DLD1 (cell line): ENCODE measurements around the gene CNRIP1.
"Not testable (repeated sequence)": the region's sequence is repeated elsewhere in the genome, so short reads cannot be mapped to it uniquely, and the experiment has no call there.

Experiments used
- in situ Hi-C: cut with HindIII; loops from 2 replicates; pipeline ENCODE4 v1.10.0; 2017; ENCODE audit warnings: low sequenced_read_pairs

CNRIP1 gene

GRCh38 chr2:68319398-68320117 lies at the start of gene CNRIP1:
Gene CNRIP1, minus strand, starts transcription at chr2:68319949. Its CDS starts 549 bp downstream, at chr2:68319400.
- in situ Hi-C loops: no loop called here

GRCh38 chr2:68369337-68369734 lies 49.6 kb upstream of the CNRIP1 start:
- in situ Hi-C loops: no loop called here

DNA sequence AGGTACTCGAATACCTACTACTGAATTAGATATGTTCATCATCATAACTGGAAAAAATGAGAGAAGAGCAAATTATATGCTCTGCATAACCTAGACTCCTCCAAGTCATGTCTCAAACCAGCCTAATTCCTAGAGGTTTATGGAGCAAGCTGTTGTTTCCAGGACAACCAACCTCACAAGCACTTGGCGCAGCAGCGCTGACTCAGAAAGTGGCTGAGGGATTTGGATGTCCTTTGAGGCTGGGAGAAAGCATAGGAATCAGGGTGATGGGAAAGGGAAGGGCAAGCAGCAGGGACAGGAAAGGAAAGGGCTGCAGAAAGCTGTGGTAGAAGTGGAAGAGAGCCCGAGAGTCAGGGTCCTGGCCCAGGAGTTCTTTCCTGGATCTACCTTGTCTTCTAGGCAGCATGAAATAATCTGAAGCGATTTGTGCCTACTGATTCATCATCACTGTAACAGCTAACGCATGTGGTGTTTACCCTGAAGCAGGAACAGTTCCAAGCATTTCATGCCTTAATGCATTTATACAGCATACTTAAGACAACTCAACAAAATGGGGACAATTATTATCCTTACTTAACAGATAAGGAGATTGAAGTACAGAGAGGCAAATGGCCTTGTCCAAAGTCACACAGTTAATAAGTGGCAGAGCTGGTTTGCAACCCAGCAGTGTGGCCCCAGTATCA lies 49.0 kb upstream of the CNRIP1 start:
- in situ Hi-C loops: no loop called here

GRCh38 chr2:68367953-68368653 lies 48.4 kb upstream of the CNRIP1 start:
- in situ Hi-C loops: no loop called here

DNA sequence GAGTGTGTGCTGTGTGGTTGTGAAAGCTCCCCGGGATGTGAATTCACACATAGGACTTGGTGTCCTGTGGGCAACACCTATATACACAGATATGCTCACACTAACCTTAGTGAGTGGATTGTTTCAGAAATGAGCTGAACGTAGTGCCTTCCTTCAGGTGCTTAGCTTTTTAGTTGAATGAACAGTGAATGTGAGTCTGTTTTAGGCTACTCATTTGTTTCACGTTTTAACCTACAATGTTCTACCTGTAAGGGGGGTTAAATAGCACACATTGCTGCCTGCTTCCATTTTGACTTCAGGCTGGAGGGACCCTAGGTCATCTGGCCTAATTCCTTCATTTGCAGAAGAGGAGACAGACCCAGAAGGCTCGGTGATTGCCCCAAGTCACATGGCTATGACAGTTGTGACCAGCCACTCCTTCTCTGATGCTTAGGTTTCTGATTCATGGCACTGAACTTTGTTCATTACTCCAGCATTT lies 46.4 kb upstream of the CNRIP1 start:
- in situ Hi-C loops: no loop called here

DNA sequence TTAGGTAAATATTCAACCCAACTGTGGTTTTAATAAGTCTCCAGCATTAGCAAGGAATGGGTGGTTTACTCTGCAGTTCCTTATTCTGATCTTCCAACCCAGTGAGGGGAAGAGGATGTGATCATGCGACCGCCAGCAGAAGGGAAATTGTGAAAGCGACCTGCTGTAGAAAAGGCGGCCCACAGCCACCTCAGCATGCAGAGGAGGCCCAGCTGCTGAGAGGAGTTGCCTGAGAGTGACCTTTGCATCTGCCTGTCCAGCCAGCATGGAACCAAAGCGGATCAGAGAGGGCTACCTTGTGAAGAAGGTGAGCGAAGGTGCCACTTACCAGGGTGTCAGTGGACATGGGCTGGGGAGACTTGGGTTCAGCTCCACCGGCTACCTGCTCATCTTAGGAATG lies 45.3 kb upstream of the CNRIP1 start, which contains the start of gene PLEK:
TSS of gene PLEK (plus strand) at position 196 of the 400 bp plus-strand sequence. CDS start at position 266, 70 bp downstream.
- in situ Hi-C loops: no loop called here

DNA sequence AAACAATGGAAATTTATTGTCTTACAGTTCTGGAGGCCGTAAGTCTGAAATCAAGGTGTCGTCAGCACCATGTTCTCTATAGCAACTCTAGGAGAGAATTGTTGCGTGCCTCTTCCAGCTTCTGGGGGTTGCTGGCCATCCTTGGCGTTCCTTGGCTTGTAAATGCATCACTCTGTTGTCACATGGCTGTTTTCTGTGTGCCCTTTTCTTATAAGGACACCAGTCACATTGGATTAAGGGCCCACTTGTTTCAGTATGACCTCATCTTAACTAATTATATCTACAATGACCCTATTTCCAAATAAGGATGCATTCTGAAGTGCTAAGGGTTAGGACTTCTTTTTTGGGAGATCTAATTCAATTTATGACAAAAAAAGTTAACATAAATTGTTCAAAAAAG lies 44.0 kb upstream of the CNRIP1 start:
- in situ Hi-C loops: no loop called here

DNA sequence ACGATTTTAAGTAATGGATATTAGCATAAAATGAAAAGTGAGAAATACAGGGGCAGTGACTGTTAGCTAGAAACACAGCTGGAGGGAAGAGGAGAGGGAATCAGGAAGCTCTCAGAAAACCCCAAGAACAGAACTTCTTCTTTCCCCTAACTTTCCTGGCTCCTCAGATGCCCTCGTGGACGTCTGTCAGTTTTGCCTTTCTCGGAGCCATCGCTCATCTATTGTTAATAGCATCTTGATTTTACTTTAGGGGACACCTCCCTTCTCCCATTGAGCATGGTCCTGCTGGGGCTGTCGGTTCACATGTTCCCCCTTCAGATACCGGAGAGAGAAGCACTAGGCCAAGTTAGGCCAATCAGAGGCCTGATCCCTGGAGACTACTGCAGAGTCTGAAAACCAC lies 43.0 kb upstream of the CNRIP1 start:
- in situ Hi-C loops: no loop called here

GRCh38 chr2:68362069-68362468 lies 42.3 kb upstream of the CNRIP1 start:
- in situ Hi-C loops: no loop called here

DNA sequence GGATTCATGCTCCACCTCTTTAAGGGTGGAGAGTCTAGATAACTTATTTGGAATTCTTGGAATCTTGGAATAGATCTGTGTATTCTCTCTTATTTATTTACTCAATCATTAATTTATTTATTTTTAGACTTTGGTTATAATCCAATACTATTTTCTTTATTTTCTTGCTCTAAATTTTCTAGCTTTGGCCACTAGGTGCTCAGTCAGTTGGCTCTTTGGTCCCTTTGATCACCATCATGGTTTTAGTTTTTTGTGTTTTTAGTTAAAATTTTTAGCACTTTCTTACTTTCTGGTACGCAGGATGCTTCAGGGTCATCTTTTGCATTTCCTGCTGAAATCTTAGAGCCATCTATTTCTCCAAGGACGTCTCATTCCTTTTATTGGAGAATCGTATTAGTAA lies 40.1 kb upstream of the CNRIP1 start:
- in situ Hi-C loops: no loop called here

DNA sequence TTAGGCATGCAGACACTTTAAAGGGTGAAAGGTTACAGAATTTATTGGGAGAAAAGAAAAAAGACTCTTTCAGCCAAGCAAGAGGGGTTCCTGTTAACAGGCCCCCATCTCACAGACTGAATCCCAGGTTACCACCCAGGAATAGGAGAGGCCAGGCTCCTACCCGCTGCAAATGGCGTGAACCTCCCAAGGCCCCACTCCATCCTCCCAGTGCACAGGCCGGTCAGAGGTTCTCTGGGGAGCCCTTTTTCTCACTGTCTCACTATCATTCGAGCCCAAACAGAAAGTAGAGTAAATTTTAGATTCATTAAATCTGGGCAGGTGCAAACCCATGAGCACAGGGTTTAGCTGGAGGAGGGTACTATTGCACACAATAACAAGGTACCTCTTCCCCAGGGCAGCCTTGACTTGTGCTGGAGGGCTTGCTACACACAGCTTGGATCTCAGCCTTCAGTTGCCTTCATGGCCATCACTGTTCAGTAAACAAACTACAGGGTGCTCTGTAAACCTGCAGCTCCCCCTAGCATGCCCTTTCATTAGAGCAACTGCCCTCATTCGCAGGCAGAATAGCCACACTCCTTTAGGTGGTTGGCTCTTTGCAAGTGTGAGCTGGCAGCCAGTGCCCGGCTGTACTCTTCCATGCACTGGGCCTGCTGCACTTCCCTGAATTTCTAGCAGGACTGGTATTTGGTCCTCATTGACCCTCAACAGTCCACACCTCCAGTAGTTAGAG lies 38.0 kb upstream of the CNRIP1 start:
- in situ Hi-C loops: no loop called here

DNA sequence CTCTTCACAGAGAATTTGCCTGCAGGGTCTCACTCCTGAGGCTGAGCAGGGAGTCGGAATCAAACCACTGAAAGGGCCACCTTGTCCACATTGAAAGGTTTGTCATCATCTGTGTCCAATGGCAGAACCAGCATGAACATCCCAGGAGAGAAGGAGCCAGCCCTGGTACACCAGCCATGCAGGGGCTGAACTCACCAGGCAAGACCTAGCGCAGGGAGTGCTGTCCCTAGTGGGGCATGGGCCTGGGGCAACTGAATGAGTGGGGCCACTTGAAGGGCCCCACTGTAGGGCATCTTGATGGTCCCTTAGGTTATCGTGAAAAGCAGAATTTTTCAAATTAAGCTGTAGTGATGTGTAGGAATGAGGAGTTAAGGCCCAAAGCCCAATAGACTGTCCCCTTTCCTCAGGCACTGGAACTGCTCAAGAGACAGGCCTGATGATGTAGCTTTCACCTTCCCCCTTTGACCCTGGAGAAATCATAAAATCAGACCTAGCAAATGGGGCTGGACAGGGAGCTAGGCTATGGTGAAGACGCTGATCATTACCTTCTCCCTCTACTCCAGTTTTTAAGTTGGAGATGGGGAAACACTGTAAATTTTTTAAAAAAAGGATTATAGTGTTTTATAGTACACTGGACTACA lies 37.0 kb upstream of the CNRIP1 start:
- in situ Hi-C loops: no loop called here

DNA sequence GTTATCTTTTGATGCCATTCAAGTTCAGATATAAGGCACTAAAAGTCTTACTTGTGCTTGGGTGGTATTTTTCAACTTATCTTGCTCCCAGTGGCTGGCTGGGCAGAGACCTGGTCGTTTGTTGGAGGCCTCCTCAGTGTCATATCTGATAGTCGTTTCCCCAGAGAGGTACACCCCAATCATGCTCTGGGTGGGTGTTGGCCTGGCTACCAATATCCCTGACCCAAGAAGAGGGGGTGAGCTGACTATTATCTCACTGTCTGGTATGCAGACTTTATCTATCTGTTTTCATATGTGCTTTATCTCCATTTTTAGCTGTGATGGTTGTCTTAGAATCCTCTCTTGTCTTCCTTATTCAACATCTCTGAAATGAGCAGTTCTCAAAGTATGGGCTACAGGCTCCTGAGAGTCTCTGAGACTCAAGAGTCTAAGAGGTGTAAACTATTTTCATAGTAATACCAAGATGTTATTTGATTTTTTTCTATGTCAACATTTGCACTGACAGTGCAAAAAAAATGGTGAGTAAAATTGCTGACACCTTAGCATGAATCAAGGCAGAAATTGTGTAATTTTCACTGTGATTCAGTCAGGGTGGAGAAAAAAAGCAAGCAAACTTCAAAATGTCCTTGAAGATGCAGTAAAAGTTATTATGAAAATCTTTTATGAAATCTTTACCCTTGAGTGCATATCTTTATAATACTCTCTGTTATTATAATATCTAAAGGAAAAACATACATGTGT lies 33.1 kb upstream of the CNRIP1 start:
- in situ Hi-C loops: no loop called here

- in situ Hi-C loops: no loop called here
Measured at GRCh38 chr2:68351997-68352396, 32.2 kb upstream of the CNRIP1 start.

- in situ Hi-C loops: not testable (repeated sequence)
Measured at GRCh38 chr2:68349091-68349490, 29.3 kb upstream of the CNRIP1 start.

- in situ Hi-C loops: no loop called here
Measured at GRCh38 chr2:68345129-68345875, 25.6 kb upstream of the CNRIP1 start.

DNA sequence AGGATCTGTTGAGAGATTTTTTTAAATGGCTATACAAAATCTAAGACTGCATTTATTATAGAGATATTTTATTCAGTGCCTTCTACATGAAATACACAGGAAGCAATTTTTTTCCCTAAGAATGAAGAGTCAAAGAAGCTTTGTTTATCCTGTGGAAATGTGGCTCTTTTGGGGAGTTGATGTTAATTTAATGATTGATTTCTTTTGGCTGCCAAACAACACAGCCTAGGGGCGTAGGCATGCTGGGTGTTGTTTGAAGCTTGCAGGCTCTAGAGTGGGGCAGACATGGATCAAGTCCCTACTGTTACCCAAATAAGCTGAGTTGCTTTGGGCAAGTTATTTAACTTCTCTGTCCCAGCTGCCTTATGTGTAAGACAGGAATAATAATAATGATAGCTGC lies 24.3 kb upstream of the CNRIP1 start:
- in situ Hi-C loops: no loop called here

- in situ Hi-C loops: no loop called here
Measured at GRCh38 chr2:68342470-68342869, 22.7 kb upstream of the CNRIP1 start.

GRCh38 chr2:68341583-68341982 lies 21.8 kb upstream of the CNRIP1 start:
- in situ Hi-C loops: no loop called here
